IMR-90 (cell line): ENCODE data around the gene EML5. TPM values are rescaled to one million over a fixed set of nuclear protein-coding genes. Genes with fewer than 3 reads are reported as not detected.
A peak's percentile ranks its signal among the peaks of the same experiment; 100 is the strongest.

ENCODE experiments used
- ATAC-seq: fragments of 200-7000 bp; cut with Tn5 transposase; 2 replicates; pipeline ENCODE4 v1.9.1; 2020; ENCODE audit warnings: low read depth, mild to moderate bottlenecking, moderate library complexity
- BruUV-seq: library from RNA; stranded (reverse); fragments of 400-500 nt; replicated peaks from 2 replicates; lab custom pipeline; 2021; lab: Mats Ljungman, UMichigan
- CTCF ChIA-PET: fragments of 300-600 bp; formaldehyde crosslinking; extraction: SDS; loops from one replicate; lab custom pipeline; 2021; ENCODE audit warnings: antibody characterized with exemption; lab: Yijun Ruan, JAX
- POLR2A ChIA-PET: fragments of 300-600 bp; sonication (Branson Sonifier 250); formaldehyde crosslinking; loops from one replicate; lab custom pipeline; 2022; ENCODE audit warnings: antibody characterized with exemption; ENCODE audit not compliant: unreplicated experiment; lab: Charles Lee
- DNase-seq: peaks from one replicate; pipeline ENCODE4 v3.0.0; 2013
- H2AFZ ChIP-seq: replicated peaks from 2 replicates; pipeline ENCODE3; 2013; ENCODE audit warnings: low read length, mild to moderate bottlenecking; ENCODE audit not compliant: poor library complexity
- H2AK5ac ChIP-seq: 2 replicates; pipeline ENCODE4 v1.6.1; 2013; ENCODE audit warnings: low read depth, low read length, inconsistent platforms
- H2AK9ac ChIP-seq: replicated peaks from 2 replicates; pipeline ENCODE3; 2013; ENCODE audit warnings: mild to moderate bottlenecking, low read depth, low read length, moderate library complexity; ENCODE audit not compliant: poor library complexity
- H2BK120ac ChIP-seq: 2 replicates; pipeline ENCODE4 v1.6.1; 2013; ENCODE audit warnings: low read depth, low read length, inconsistent platforms
- H2BK15ac ChIP-seq: 3 replicates; pipeline ENCODE4 v1.6.1; 2013; ENCODE audit warnings: low read depth, low read length, inconsistent platforms
- H2BK20ac ChIP-seq: 2 replicates; pipeline ENCODE4 v1.6.1; 2013; ENCODE audit warnings: low read depth, mild to moderate bottlenecking, inconsistent platforms, low read length, moderate library complexity
- H2BK5ac ChIP-seq: 2 replicates; pipeline ENCODE4 v1.6.1; 2013; ENCODE audit warnings: mild to moderate bottlenecking, low read depth, low read length, inconsistent platforms; ENCODE audit not compliant: poor library complexity, severe bottlenecking
- H3K14ac ChIP-seq: replicated peaks from 2 replicates; pipeline ENCODE4 v1.6.1; 2013; ENCODE audit warnings: low read depth, low read length, inconsistent platforms
- H3K18ac ChIP-seq: 2 replicates; pipeline ENCODE4 v1.6.1; 2013; ENCODE audit warnings: low read depth, low read length, control low read depth
- H3K23ac ChIP-seq: 2 replicates; pipeline ENCODE4 v1.6.1; 2013; ENCODE audit warnings: low read depth, low read length, inconsistent platforms
- H3K27ac ChIP-seq: 2 replicates; pipeline ENCODE4 v1.5.1; 2013; ENCODE audit warnings: mild to moderate bottlenecking, control low read depth, low read length; ENCODE audit not compliant: insufficient read depth
- H3K27me3 ChIP-seq: 2 replicates; pipeline ENCODE4 v1.6.1; 2013; ENCODE audit warnings: low read length; ENCODE audit not compliant: control insufficient read depth, insufficient read depth
- H3K36me3 ChIP-seq: 2 replicates; pipeline ENCODE4 v1.6.1; 2013; ENCODE audit warnings: low read length, mixed read lengths; ENCODE audit not compliant: control insufficient read depth, insufficient read depth
- H3K4ac ChIP-seq: 2 replicates; pipeline ENCODE4 v1.6.1; 2013; ENCODE audit warnings: low read depth, low read length, inconsistent platforms
- H3K4me1 ChIP-seq: 2 replicates; pipeline ENCODE4 v1.6.1; 2013; ENCODE audit warnings: low read length, mixed read lengths; ENCODE audit not compliant: control insufficient read depth, insufficient read depth
- H3K4me2 ChIP-seq: 2 replicates; pipeline ENCODE4 v1.6.1; 2013; ENCODE audit warnings: low read depth, mild to moderate bottlenecking, control low read depth, low read length, moderate library complexity
- H3K4me3 ChIP-seq: 2 replicates; pipeline ENCODE4 v1.5.1; 2013; ENCODE audit warnings: low read depth, mild to moderate bottlenecking, control low read depth, low read length, moderate library complexity; ENCODE audit not compliant: insufficient read depth
- H3K56ac ChIP-seq: 2 replicates; pipeline ENCODE4 v1.6.1; 2013; ENCODE audit warnings: low read length, inconsistent platforms; ENCODE audit not compliant: insufficient read depth; ENCODE audit errors: extremely low read depth
- H3K79me1 ChIP-seq, 2 experiments: 2 replicates each; pipeline ENCODE4 v1.6.1; 2013; ENCODE audit warnings: low read length in 2 of 2, inconsistent platforms in 1 of 2, low read depth in 1 of 2
- H3K9ac ChIP-seq: 2 replicates; pipeline ENCODE4 v1.6.1; 2013; ENCODE audit warnings: low read depth, low read length, control low read depth
- H3K9me1 ChIP-seq: 2 replicates; pipeline ENCODE4 v1.6.1; 2013; ENCODE audit warnings: low read length, inconsistent platforms; ENCODE audit not compliant: insufficient read depth
- H3K9me3 ChIP-seq: 2 replicates; pipeline ENCODE4 v1.6.1; 2013; ENCODE audit warnings: low read length; ENCODE audit not compliant: control insufficient read depth, insufficient read depth
- H4K20me1 ChIP-seq: 2 replicates; pipeline ENCODE4 v1.6.1; 2013; ENCODE audit warnings: low read length, inconsistent platforms; ENCODE audit not compliant: insufficient read depth
- H4K5ac ChIP-seq: 2 replicates; pipeline ENCODE4 v1.6.1; 2013; ENCODE audit warnings: mild to moderate bottlenecking, low read depth, low read length, control low read depth
- H4K8ac ChIP-seq, 2 experiments: 2 replicates each; pipeline ENCODE4 v1.6.1; 2013; ENCODE audit warnings: low read depth in 2 of 2, low read length in 2 of 2, control low read depth in 1 of 2, inconsistent platforms in 1 of 2
- H4K91ac ChIP-seq: 2 replicates; pipeline ENCODE4 v1.6.1; 2013; ENCODE audit warnings: low read depth, low read length, inconsistent platforms; ENCODE audit not compliant: insufficient read depth
- CEBPB ChIP-seq: IDR thresholded peaks from 2 replicates; pipeline ENCODE4 v1.6.1; 2012; ENCODE audit warnings: low read depth, low read length, improper control_type of control experiment
- CHD1 ChIP-seq: IDR thresholded peaks from 2 replicates; pipeline ENCODE4 v1.6.1; 2012; ENCODE audit warnings: low read depth, low read length, improper control_type of control experiment
- MAFK ChIP-seq: IDR thresholded peaks from 2 replicates; pipeline ENCODE4 v1.6.1; 2012; ENCODE audit warnings: low read depth, low read length, improper control_type of control experiment
- MAZ ChIP-seq: IDR thresholded peaks from 2 replicates; pipeline ENCODE4 v1.6.1; 2012; ENCODE audit warnings: low read depth, mild to moderate bottlenecking, low read length, improper control_type of control experiment, moderate library complexity, borderline replicate concordance
- MXI1 ChIP-seq: IDR thresholded peaks from 2 replicates; pipeline ENCODE4 v1.6.1; 2012; ENCODE audit warnings: low read depth, mild to moderate bottlenecking, low read length, moderate library complexity, borderline replicate concordance
- NFE2L2 ChIP-seq: fragments of 150-350 bp; IDR thresholded peaks from 2 replicates; pipeline ENCODE4 v1.6.1; 2016; ENCODE audit warnings: low read depth, mild to moderate bottlenecking, low read length
- RCOR1 ChIP-seq: IDR thresholded peaks from 2 replicates; pipeline ENCODE4 v1.6.1; 2012; ENCODE audit warnings: mild to moderate bottlenecking, low read length, improper control_type of control experiment; ENCODE audit not compliant: insufficient replicate concordance
- RFX5 ChIP-seq: IDR thresholded peaks from 2 replicates; pipeline ENCODE4 v1.8.0; 2012; ENCODE audit warnings: low read depth, mild to moderate bottlenecking, low read length, moderate library complexity
- USF2 ChIP-seq: fragments of 150-350 bp; IDR thresholded peaks from 2 replicates; pipeline ENCODE4 v1.6.1; 2017; ENCODE audit warnings: mild to moderate bottlenecking, antibody characterized with exemption, low read length, low read depth
- WGBS, 2 experiments: methylation state at CpG; one replicate each; pipeline versions ENCODE4 v1.1.5 to v1.1.7; 2013; ENCODE audit warnings: missing lambda C conversion rate in 2 of 2; ENCODE audit not compliant: insufficient read length in 1 of 2; ENCODE audit errors: extremely low coverage in 2 of 2; 5-methylcytosine and 5-hydroxymethylcytosine counted together
- dilution Hi-C: fragments of 300-500 bp; cut with HindIII; formaldehyde crosslinking; loops from one replicate; pipeline ENCODE4 v1.14.3; 2018; ENCODE audit warnings: low sequenced_read_pairs; ENCODE audit not compliant: unreplicated experiment
- in situ Hi-C: fragments of 300-500 bp; cut with MboI; formaldehyde crosslinking; loops from 3 replicates; pipeline ENCODE4 v1.14.3; 2019; ENCODE audit warnings: low sequenced_read_pairs, inconsistent platforms, mixed read lengths
- intact Hi-C: fragments of 100-400 bp; cut with micrococcal nuclease; formaldehyde crosslinking; loops from 2 replicates; pipeline ENCODE4 v1.10.0; 2022
- polyA plus RNA-seq, 3 experiments: library from polyadenylated mRNA; depleted of rRNA; stranded (reverse); fragments of >200 nt; gene quantifications; 2 replicates each; pipeline ENCODE4 v1.2.3, GENCODE V29; 2012; ENCODE audit warnings: low replicate concordance in 1 of 3
- total RNA-seq: library from RNA; depleted of rRNA; stranded (reverse); fragments of >200 nt; gene quantifications from 2 replicates; pipeline ENCODE4 v1.2.3, GENCODE V29; 2012

Gene EML5
- total and polyA plus RNA-seq, 2 of the 4 experiments (the other 2 are of a cell fraction) = 8.1 to 22.2 TPM

GRCh38 chr14:88727057-88727456, 65.7 kb downstream of the EML5 start:
- Histone ChIP-seq H3K14ac (no peak overlapping the region), H4K5ac (no peak overlapping the region), H3K36me3 (no peaks in the 10 kb centered on the region), H4K20me1 (no peaks in the 10 kb centered on the region), H3K9me1 (no peaks in the 10 kb centered on the region; the same call in 1 of the 2 replicates), H2AFZ (no peak overlapping the region), H3K18ac (no peak overlapping the region), H3K79me1 (no peaks in the 10 kb centered on the region; a peak in 2 of 4 replicates), H4K91ac (no peak overlapping the region), H2AK5ac (no peak overlapping the region), H3K4me3 (no peak overlapping the region), H3K56ac (no peak overlapping the region), H2BK20ac (no peak overlapping the region), H2BK15ac (no peak overlapping the region), H2AK9ac (no peak overlapping the region), H3K27me3 (no peaks in the 10 kb centered on the region), H3K4me1 (no peaks in the 10 kb centered on the region), H2BK5ac (no peak overlapping the region), H3K9me3 (no peaks in the 10 kb centered on the region), H2BK120ac (no peak overlapping the region), H3K4me2 (no peak overlapping the region), H3K23ac (no peak overlapping the region), H3K4ac (no peak overlapping the region), H3K9ac (no peak overlapping the region), H3K27ac (no peak overlapping the region), H4K8ac (no peak overlapping the region)
- in situ Hi-C loops (no loop called here), intact Hi-C loops (no loop called here), dilution Hi-C loops (no loop called here)
- DNase-seq = peak; percentile 1
- BruUV-seq = no TSS peak
- WGBS, 2 experiments = no CpG with 5 or more reads among the region's 4 CpGs
- ChIA-PET CTCF (interaction anchor here (0.6 kb wide), 1 partner anchor 63 kb away, joined by 3 read pairs; no protein-coding TSS in a partner anchor), POLR2A (no interaction called here)
- no peak for ATAC-seq
- TF ChIP-seq MAZ = no peak
- no peak for TF ChIP-seq RFX5
- TF ChIP-seq MAFK = no peak
- no peak for TF ChIP-seq CHD1
- TF ChIP-seq USF2 = no peak
- TF ChIP-seq NFE2L2 = no peak
- no peak for TF ChIP-seq CEBPB
- TF ChIP-seq MXI1 = no peak
- no peak for TF ChIP-seq RCOR1
